MCF 10A (cell line): ENCODE data around the gene KRTAP5-2. TPM values are rescaled to one million over a fixed set of nuclear protein-coding genes. Genes with fewer than 3 reads are reported as not detected.

Experiments
- BruUV-seq: library from RNA; stranded (reverse); fragments of 400-500 nt; replicated peaks from 2 replicates; lab custom pipeline; 2021; lab: Mats Ljungman, UMichigan
- CTCF ChIA-PET: fragments of 300-600 bp; sonication (Branson Sonifier 250); formaldehyde crosslinking; extraction: SDS; loops from one replicate; lab custom pipeline; 2021; ENCODE audit warnings: antibody characterized with exemption, inconsistent platforms; lab: Yijun Ruan, JAX
- POLR2A ChIA-PET: fragments of 300-600, 350-650 bp; sonication (Branson Sonifier 250); formaldehyde crosslinking; extraction: SDS; loops from one replicate; lab custom pipeline; 2020; ENCODE audit warnings: antibody characterized with exemption, inconsistent platforms; lab: Yijun Ruan, JAX
- DNase-seq: peaks from one replicate; pipeline ENCODE4 v3.0.0-alpha.2; 2018; ENCODE audit not compliant: unreplicated experiment
- H3K27ac Mint-ChIP-seq: one replicate; pipeline ENCODE4 v1.8.0; 2022; ENCODE audit warnings: mild to moderate bottlenecking, low read depth, mixed read lengths; ENCODE audit not compliant: unreplicated experiment
- H3K27me3 Mint-ChIP-seq: one replicate; pipeline ENCODE4 v1.8.0; 2022; ENCODE audit warnings: mixed read lengths; ENCODE audit not compliant: insufficient read depth, unreplicated experiment
- H3K36me3 Mint-ChIP-seq: one replicate; pipeline ENCODE4 v1.8.0; 2022; ENCODE audit warnings: mild to moderate bottlenecking, moderate library complexity, mixed read lengths; ENCODE audit not compliant: insufficient read depth, unreplicated experiment
- H3K4me1 Mint-ChIP-seq: one replicate; pipeline ENCODE4 v1.8.0; 2022; ENCODE audit warnings: mixed read lengths; ENCODE audit not compliant: insufficient read depth, unreplicated experiment
- H3K4me3 Mint-ChIP-seq: one replicate; pipeline ENCODE4 v1.8.0; 2022; ENCODE audit warnings: mild to moderate bottlenecking, moderate library complexity, mixed read lengths; ENCODE audit not compliant: unreplicated experiment
- H3K9me3 Mint-ChIP-seq: one replicate; pipeline ENCODE4 v1.8.0; 2022; ENCODE audit warnings: mixed read lengths; ENCODE audit not compliant: unreplicated experiment
- CTCF ChIP-seq: fragments of 200-600 bp; IDR thresholded peaks from one replicate; pipeline ENCODE4 v1.8.0; 2022; ENCODE audit warnings: antibody characterized with exemption, mild to moderate bottlenecking; ENCODE audit not compliant: unreplicated experiment
- intact Hi-C: fragments of 100-400 bp; cut with micrococcal nuclease; formaldehyde crosslinking; loops from 2 replicates; pipeline ENCODE4 v1.14.1; 2022
- total RNA-seq: library from RNA; stranded (reverse); gene quantifications from 2 replicates; pipeline ENCODE4 v1.2.3, GENCODE V29; 2022

The KRTAP5-2 gene
- total RNA-seq, 1 experiment from 2014 or later, result not detected

DNA sequence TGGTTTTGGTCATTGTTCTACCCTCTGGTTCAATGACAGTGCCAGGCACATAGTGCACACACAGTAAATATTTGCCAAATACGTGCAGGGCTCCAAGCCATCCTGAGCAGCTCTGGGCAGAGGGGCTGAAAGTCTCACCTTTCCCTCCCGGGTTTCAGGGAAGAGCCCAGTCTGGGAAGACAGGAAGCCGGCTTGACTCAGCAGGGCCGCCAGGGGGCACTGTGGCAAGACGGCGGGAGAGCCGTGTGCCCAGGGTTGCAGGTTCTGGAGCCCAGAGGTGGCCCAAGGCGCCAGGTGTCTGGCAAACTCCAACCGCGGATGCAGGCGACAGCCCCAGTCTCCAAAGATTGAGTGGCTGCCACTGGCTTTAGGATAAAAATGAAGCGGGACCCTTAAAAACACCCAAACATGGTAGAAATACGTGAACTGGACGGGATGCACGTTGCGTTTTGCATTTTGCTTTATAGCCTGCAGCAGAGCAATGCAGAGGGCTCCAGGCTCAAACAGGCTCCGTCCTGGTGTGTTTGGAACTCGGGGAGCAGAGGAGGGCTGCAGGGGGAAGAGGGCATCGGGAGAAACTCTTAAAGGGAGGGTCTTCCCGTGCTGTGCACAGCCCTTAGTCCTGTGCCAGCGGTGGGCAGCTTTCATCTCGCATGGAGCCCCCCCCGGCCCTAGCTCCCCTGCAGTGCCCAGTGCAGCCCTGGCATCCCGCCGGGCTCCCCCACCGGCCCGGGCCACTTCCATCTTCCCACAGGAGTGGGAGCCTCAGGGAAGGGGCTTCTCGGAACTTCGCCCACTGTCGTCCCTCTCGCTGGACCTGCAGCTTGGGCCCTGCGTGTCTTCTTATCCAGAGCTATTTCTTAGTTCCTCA lies 42.2 kb upstream of the KRTAP5-2 start:
- Mint-ChIP-seq H3K27me3 (peaks cover 61% of the 10 kb centered on the region), H3K9me3 (no peaks in the 10 kb centered on the region), H3K36me3 (no peaks in the 10 kb centered on the region), H3K27ac (no peak overlapping the region), H3K4me3 (no peak overlapping the region), H3K4me1 (no peaks in the 10 kb centered on the region)
- no TSS peak for BruUV-seq
- ChIA-PET POLR2A (interaction anchor here (0.6 kb wide), 1 partner anchor 344 kb away, joined by 3 read pairs; no protein-coding TSS in a partner anchor), CTCF (interaction anchor here (0.5 to 3.9 kb wide), 29 partner anchors 9 to 773 kb away, joined by 3 to 29 read pairs (median 4); no protein-coding TSS in a partner anchor)
- peak; percentile 92 for TF ChIP-seq CTCF
- DNase-seq, result peak; percentile 49
- intact Hi-C loops, result no loop called here

DNA sequence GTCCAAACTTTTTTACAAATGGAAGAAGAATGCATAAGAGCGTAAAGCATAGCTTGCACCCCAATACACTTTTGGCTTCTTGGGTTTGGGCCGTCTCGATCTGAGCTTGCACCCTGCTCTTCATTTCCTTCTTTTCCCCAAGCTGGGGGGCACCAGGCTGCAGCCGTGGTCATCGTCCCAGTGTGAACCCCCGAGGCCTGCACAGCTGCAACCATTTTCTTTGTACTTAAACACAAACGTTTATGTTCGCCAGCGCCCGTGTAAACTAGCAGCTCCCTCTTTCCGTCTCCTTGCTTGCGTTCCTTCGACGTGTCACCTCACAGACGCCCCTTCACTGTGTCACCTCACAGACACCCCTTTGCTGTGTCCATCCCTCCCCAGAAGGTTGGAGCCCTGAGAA lies 41.6 kb upstream of the KRTAP5-2 start:
- ChIA-PET CTCF (interaction anchor here (0.5 to 3.9 kb wide), 25 partner anchors 8 to 773 kb away, joined by 3 to 29 read pairs (median 4); no protein-coding TSS in a partner anchor), POLR2A (no interaction called here)
- H3K27ac Mint-ChIP-seq, result no peak overlapping the region
- H3K36me3 Mint-ChIP-seq, result no peaks in the 10 kb centered on the region
- H3K27me3 Mint-ChIP-seq, result peaks cover 61% of the 10 kb centered on the region
- no peak overlapping the region for H3K4me3 Mint-ChIP-seq
- no peak for DNase-seq
- no TSS peak for BruUV-seq
- intact Hi-C loops, result no loop called here
- no peak for TF ChIP-seq CTCF
- H3K4me1 Mint-ChIP-seq, result no peaks in the 10 kb centered on the region
- H3K9me3 Mint-ChIP-seq, result no peaks in the 10 kb centered on the region

- POLR2A ChIA-PET, result no interaction called here
- H3K36me3 Mint-ChIP-seq, result no peaks in the 10 kb centered on the region
- BruUV-seq, result no TSS peak
- CTCF ChIA-PET, result interaction anchor here (0.6 to 3.9 kb wide), 22 partner anchors 8 to 519 kb away, joined by 3 to 29 read pairs (median 4); no protein-coding TSS in a partner anchor
- intact Hi-C loops, result no loop called here
- TF ChIP-seq CTCF, result no peak
- H3K9me3 Mint-ChIP-seq, result no peaks in the 10 kb centered on the region
- no peaks in the 10 kb centered on the region for H3K4me1 Mint-ChIP-seq
- DNase-seq, result no peak
- H3K27ac Mint-ChIP-seq, result no peak overlapping the region
- H3K27me3 Mint-ChIP-seq, result peaks cover 61% of the 10 kb centered on the region
- H3K4me3 Mint-ChIP-seq, result no peak overlapping the region
Measured at GRCh38 chr11:1639102-1639620, 41.1 kb upstream of the KRTAP5-2 start.

DNA sequence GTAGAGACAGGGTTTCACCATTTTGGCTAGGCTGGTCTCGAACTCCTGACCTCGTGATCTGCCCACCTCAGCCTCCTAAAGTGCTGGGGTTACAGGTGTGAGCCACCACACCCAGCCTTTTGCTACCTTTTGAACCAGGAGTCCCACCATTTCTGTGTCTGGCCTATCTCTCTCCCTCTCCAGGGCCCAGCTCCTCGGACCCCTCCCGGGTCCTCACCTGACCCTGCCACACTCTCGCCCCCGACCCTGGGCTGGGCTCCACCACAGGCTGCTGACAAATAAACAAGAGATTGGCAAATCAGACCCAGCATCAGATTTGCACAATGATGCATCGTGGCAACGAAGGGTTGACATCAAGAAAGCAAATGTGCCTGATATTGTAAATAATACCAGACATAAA lies 40.2 kb upstream of the KRTAP5-2 start:
- no peak for DNase-seq
- ChIA-PET POLR2A (no interaction called here), CTCF (interaction anchor here (0.6 to 3.7 kb wide), 11 partner anchors 11 to 513 kb away, joined by 3 to 18 read pairs (median 4); no protein-coding TSS in a partner anchor)
- Mint-ChIP-seq H3K27me3 (peaks cover 63% of the 10 kb centered on the region), H3K36me3 (no peaks in the 10 kb centered on the region), H3K4me3 (no peak overlapping the region), H3K9me3 (no peaks in the 10 kb centered on the region), H3K27ac (no peak overlapping the region), H3K4me1 (no peaks in the 10 kb centered on the region)
- TF ChIP-seq CTCF, result no peak
- intact Hi-C loops, result no loop called here
- no TSS peak for BruUV-seq
